Activated B cell treated with CpG ODN at 0.5 μM for 24 hours (primary cell): ENCODE measurements around the gene BICC1. TPM values are rescaled to one million over a fixed set of nuclear protein-coding genes. Genes with fewer than 3 reads are reported as not detected.

ENCODE experiments used
- ATAC-seq: fragments of 200-7000 bp; cut with Tn5 transposase; one replicate; pipeline ENCODE4 v1.10.0; 2021; ENCODE audit warnings: low read depth, mild to moderate bottlenecking, moderate library complexity
- CTCF ChIA-PET: fragments of 350-600 bp; sonication (Branson Sonifier 250); formaldehyde crosslinking; loops from one replicate; lab custom pipeline; 2021; ENCODE audit warnings: antibody characterized with exemption; lab: Charles Lee
- POLR2A ChIA-PET: fragments of 350-600 bp; sonication (Branson Sonifier 250); formaldehyde crosslinking; loops from one replicate; lab custom pipeline; 2021; ENCODE audit warnings: antibody characterized with exemption; lab: Charles Lee
- DNase-seq: peaks from one replicate; pipeline ENCODE4 v3.0.0; 2022
- H3K27ac Mint-ChIP-seq: one replicate; pipeline ENCODE4 v1.8.0; 2020; ENCODE audit warnings: mixed read lengths
- H3K27me3 Mint-ChIP-seq: one replicate; pipeline ENCODE4 v1.8.0; 2021; ENCODE audit warnings: mixed read lengths
- H3K36me3 Mint-ChIP-seq: one replicate; pipeline ENCODE4 v1.8.0; 2021; ENCODE audit warnings: low read depth, mixed read lengths
- H3K4me1 Mint-ChIP-seq: one replicate; pipeline ENCODE4 v1.8.0; 2021; ENCODE audit warnings: mixed read lengths
- H3K4me3 Mint-ChIP-seq: one replicate; pipeline ENCODE4 v1.8.0; 2020; ENCODE audit warnings: mild to moderate bottlenecking, mixed read lengths
- H3K9me3 Mint-ChIP-seq: one replicate; pipeline ENCODE4 v1.8.0; 2020; ENCODE audit warnings: mixed read lengths
- CTCF ChIP-seq: fragments of 200-600 bp; IDR thresholded peaks from one replicate; pipeline ENCODE4 v1.8.0; 2022; ENCODE audit warnings: antibody characterized with exemption, mild to moderate bottlenecking
- intact Hi-C: fragments of 100-400 bp; cut with micrococcal nuclease; formaldehyde crosslinking; loops from one replicate; pipeline ENCODE4 v1.15.1; 2024
- total RNA-seq: library from RNA; stranded (reverse); gene quantifications from 2 replicates; pipeline ENCODE4 v1.2.3, GENCODE V29; 2022

Gene BICC1
- total RNA-seq, 1 donor from 2014 or later: not detected

- no peak overlapping the region for H3K4me3 Mint-ChIP-seq
Measured at GRCh38 chr10:58475322-58476277, 37.1 kb upstream of the BICC1 start.

GRCh38 chr10:58477122-58477521, 35.5 kb upstream of the BICC1 start:
- DNase-seq: no peak
- intact Hi-C loops: no loop called here
- peaks cover 4% of the 10 kb centered on the region for H3K27me3 Mint-ChIP-seq
- H3K36me3 Mint-ChIP-seq: no peaks in the 10 kb centered on the region
- no peak for ATAC-seq
- ChIA-PET CTCF (no interaction called here), POLR2A (no interaction called here)
- TF ChIP-seq CTCF: no peak
- no peaks in the 10 kb centered on the region for H3K9me3 Mint-ChIP-seq
- no peaks in the 10 kb centered on the region for H3K4me1 Mint-ChIP-seq
- no peak overlapping the region for H3K27ac Mint-ChIP-seq
- H3K4me3 Mint-ChIP-seq: no peak overlapping the region

More at GRCh38 chr10:58475322-58476277, 37.1 kb upstream of the BICC1 start:
- CTCF ChIA-PET: no interaction called here
- intact Hi-C loops: no loop called here
- Mint-ChIP-seq H3K27me3 (peaks cover 4% of the 10 kb centered on the region), H3K9me3 (no peaks in the 10 kb centered on the region), H3K36me3 (no peaks in the 10 kb centered on the region), H3K4me1 (no peaks in the 10 kb centered on the region), H3K27ac (no peak overlapping the region)
- DNase-seq (no peak), ATAC-seq (no peak)
- POLR2A ChIA-PET: no interaction called here
- TF ChIP-seq CTCF: no peak

GRCh38 chr10:58477902-58478301, 34.8 kb upstream of the BICC1 start:
- ATAC-seq: no peak
- H3K36me3 Mint-ChIP-seq: no peaks in the 10 kb centered on the region
- H3K27me3 Mint-ChIP-seq: peaks cover 4% of the 10 kb centered on the region
- H3K27ac Mint-ChIP-seq: no peak overlapping the region
- no peak overlapping the region for H3K4me3 Mint-ChIP-seq
- no peak for TF ChIP-seq CTCF
- H3K4me1 Mint-ChIP-seq: no peaks in the 10 kb centered on the region
- ChIA-PET CTCF (no interaction called here), POLR2A (no interaction called here)
- intact Hi-C loops: no loop called here
- no peaks in the 10 kb centered on the region for H3K9me3 Mint-ChIP-seq
- DNase-seq: no peak

GRCh38 chr10:58479045-58479444, 33.6 kb upstream of the BICC1 start:
- no peak for ATAC-seq
- peaks cover 4% of the 10 kb centered on the region for H3K27me3 Mint-ChIP-seq
- intact Hi-C loops: no loop called here

More at GRCh38 chr10:58479045-58479444, 33.6 kb upstream of the BICC1 start:
- Mint-ChIP-seq H3K4me1 (no peaks in the 10 kb centered on the region), H3K27ac (no peak overlapping the region), H3K4me3 (no peak overlapping the region), H3K36me3 (no peaks in the 10 kb centered on the region), H3K9me3 (no peaks in the 10 kb centered on the region)
- no peak for TF ChIP-seq CTCF
- ChIA-PET CTCF (no interaction called here), POLR2A (no interaction called here)
- no peak for DNase-seq
